ENCODE data around the gene MAOB.

DNA sequence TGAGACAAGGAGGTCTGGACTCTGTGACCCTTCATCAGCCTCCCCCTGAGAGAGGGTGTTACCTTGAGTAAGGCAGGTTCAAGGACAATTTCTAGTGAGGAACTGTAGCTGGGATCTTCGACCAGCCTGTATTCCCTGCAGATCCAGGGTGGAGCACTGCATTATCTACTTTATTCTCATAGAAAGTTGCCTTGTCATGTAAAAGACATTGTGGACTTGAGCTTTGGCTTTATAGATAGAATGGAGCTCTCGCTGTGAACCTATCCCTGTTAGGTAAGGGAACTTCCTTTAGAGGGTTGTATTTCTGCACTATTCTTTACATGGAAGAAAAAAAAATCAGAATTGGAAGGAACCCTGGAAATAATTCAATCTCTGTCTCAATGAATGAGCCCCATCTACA lies 134.8 kb downstream of the MAOB start:
- TF ChIP-seq EZH2 (IDR thresholded peaks at IDR 0.05; ENCODE audit: insufficient read depth, poor library complexity, severe bottlenecking) (no peak), EZH2phosphoT487 (IDR thresholded peaks at IDR 0.05; ENCODE audit: insufficient read depth, low read depth) (no peak)
